ENCODE measurements around the gene SSUH2.
"Not testable (repeated sequence)": the region's sequence is repeated elsewhere in the genome, so short reads cannot be mapped to it uniquely, and the experiment has no call there.

The SSUH2 gene

DNA sequence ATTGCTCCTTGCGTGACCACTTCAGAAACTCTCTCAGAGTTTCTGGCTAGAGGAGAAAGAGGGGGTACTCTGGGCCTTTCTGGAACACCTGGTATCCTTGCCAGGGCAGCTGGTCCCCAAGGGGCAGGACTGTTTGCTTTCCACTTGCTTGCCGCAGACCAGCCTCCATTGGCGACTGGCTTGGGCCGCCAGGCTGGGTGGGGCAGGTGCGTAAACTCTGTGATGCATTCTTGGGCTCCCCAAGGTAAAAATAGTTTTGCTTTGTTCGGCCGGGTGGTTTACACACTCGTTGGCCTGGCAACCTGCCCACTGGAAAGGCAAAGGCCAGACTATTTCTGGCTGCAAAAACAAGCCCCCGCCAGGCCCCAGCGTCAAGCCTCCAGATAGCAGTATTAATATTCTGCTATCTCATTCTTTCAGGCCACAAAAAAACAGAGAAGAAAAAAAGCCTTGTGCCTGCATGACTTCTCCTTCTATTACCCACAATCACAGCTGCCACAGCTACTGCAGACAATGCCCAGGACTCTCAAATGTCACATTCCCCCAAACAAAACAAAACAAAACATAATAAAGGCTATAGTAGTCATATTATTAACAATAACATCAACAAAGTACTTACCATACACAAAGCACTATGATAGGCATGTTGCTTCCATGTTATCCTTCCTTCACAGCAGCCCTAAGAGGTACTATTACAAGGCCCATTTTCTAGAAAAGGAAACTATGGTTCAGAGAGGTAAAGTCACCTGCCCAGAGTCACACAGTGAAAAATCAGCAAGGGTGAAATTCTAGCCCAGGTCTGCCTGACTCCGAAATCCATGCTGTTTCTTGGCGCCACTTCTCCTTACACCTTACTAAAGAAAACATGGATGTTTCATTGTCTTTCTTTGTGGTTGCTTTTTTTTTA lies 14.0 kb upstream of the SSUH2 start:
- no peak for DNase-seq

DNA sequence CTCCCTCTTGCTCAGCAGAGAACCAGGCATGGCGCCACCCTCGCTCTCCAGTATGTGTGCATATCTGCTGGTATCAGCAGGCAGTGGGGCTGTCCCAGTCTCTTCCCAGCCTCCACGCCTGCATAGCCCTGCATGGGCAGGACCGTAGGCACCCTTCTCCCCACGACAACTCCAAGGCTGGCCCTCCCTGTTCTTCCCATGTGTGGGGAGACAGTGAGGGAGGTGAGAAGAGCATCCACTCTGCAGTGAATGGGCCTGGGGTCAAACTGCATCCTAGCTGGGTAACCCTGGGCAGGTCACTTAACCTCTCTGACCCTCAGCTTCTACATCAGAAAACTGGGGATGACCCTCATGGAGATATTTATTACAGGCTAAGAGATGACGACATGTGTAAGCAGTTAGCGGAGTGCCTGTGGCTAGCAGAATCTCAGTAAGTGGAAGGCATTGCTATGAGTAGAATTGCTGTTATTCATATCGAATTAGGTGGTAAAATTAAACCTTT lies 13.3 kb upstream of the SSUH2 start:
- DNase-seq, result no peak

DNA sequence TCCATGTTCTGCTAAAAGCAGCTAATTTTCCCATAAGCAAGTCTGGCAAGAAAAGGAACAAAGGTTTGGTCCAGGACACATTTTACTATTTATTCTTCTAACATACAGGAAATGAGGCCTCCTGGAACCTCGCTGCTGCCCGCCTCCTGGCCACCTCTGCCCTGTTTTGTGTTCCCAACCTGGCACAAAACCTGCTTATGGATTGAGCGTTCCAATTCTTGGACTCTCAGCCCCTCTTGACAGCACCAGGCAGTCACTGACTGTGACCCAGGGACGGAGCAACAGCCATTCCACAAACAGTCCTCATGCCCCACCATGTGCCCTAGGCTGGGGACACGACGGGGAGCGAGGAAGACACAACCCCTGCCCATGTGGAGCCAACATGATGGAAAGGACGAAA lies 11.6 kb upstream of the SSUH2 start:
- DNase-seq, result no peak

DNA sequence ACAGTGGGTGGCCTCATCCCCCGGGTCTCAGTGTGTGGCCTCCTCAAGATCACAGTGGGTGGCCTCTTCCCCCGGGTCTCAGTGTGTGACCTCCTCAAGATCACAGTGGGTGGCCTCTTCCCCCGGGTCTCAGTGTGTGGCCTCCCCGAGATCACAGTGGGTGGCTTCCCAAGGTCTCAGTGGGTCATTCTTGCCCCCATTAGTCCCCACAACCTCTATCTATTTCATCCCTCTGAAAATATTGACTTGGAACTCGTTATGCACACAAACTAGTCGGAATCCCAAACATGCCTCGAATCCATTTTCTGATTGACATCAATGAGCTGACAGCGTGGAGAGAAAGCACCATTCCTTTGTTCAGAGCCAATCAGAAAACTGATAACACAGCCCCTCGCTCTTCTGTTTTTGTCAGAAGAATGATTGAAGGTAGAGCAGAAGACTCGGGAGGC lies 10.8 kb upstream of the SSUH2 start:
- no peak for DNase-seq

DNA sequence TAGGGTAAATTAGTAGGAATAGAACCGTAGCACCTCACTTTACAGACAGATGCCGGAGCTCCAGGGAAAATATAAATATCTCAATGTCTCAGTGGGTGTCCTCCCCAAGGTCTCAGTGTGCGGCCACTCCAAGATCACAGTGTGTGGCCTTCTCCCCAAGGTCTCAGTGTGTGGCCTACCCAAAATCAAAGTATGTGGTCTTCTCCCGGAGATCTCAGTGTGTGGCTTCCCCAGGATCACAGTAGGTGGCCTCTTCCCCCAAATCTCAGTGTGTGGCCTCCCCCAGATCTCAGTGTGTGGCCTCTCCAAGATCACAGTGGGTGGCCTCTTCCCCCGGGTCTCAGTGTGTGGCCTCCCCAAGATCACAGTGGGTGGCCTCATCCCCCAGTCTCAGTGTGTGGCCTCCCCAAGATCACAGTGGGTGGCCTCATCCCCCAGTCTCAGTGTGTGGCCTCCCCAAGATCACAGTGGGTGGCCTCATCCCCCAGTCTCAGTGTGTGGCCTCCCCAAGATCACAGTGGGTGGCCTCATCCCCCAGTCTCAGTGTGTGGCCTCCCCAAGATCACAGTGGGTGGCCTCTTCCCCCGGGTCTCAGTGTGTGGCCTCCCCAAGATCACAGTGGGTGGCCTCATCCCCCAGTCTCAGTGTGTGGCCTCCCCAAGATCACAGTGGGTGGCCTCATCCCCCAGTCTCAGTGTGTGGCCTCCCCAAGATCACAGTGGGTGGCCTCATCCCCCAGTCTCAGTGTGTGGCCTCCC lies 10.2 kb upstream of the SSUH2 start:
- DNase-seq, result not testable (repeated sequence)

DNA sequence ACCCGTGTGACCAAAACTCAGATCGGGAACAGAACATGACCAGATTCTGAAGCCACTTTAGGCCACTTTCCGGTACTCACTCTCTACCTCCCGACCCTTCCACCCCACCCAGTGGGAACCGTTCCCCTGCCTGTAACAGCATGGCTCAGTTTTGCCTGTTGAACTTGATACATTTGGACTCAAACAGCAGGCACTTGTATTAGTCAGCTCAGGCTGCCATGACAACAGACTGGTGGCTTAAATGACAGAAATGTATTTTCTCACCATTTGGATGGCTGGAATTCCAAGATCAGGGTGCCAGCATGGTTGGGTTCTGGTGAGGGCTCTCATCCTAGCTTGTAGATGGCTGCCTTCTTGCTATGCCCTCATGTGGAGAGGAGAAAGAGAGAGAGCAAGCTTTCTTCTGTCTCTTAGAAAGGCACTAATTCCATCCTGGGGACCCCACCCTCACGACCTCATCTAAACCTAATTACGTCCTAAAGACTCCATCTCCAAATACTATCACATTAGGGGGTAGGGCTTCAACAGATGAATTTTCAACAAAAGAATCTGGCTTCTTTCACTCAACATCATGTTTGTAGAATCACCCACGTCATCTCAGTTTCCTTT lies 9.3 kb upstream of the SSUH2 start:
- DNase-seq, result no peak

DNA sequence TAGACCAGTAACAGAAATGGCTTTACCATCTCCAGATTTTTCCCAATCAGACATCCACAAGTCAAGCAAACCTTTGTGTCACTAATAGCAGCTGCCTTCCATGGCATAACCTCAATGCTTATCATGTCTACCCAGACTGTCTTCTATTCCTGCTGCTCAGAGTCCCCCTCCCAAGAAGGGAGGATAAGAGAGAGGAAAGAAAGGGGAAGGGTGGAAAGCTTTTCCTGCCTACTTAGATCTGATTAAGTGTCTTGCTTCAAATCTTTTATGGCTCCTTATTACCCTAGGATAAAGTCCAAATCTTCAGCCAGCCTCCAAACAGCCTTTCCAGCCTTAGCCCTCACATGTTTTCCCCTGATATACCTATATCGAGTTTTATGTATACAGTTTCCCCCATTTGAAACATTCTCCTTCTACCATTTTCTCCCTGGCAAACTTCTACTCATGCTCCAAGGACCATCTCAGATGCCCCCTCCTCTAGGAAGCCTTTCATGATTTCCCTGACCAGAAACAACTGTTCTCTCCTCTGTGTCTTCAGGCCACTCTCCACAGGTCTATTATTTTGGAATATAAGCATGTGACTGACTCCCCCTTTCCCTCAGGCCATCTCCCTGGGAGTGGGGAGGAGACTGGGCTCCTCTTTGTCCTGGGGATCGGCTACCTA lies 7.9 kb upstream of the SSUH2 start:
- DNase-seq, result no peak

DNA sequence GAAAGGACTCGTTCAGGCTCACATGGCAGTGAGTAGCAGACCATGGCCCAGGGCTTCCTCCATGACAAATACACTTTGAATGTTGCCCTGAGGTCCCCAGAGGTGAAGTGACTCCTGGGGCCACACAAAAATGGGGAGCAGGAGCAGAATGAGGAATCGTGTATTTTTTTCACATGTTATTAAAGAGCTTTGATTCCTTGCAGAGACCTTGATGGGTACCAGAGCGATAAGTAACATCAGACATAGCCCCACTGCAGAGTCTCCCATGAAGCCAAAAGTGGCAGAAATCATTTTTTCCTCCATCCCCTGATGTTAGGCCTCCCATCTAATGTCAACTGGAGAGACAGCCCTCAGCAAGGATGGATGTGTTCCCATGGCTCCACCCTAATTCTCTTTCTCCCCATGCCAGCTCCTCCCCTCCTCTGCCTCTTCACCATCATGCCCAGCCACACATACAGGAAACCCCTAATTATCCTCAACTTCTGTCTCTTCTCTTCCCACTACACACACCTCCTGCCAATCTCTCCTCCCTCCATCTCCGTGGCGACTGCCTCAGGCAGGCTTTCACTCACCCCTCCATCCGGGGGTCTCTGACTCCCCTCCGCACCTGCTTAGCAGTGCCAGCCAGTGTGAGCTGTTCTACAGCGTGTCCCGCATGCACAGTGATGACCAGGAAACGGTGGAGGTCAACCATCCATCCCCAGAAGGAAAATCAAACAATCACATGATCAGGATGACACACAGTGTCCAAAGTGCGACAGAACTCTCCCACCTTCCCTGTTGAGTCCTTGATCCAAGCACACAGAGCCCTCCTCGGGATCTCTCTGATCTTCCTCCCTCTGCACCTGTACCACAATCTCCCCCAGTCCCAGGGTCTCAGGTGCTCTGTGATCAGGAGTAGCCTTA lies 7.1 kb upstream of the SSUH2 start:
- no peak for DNase-seq

DNA sequence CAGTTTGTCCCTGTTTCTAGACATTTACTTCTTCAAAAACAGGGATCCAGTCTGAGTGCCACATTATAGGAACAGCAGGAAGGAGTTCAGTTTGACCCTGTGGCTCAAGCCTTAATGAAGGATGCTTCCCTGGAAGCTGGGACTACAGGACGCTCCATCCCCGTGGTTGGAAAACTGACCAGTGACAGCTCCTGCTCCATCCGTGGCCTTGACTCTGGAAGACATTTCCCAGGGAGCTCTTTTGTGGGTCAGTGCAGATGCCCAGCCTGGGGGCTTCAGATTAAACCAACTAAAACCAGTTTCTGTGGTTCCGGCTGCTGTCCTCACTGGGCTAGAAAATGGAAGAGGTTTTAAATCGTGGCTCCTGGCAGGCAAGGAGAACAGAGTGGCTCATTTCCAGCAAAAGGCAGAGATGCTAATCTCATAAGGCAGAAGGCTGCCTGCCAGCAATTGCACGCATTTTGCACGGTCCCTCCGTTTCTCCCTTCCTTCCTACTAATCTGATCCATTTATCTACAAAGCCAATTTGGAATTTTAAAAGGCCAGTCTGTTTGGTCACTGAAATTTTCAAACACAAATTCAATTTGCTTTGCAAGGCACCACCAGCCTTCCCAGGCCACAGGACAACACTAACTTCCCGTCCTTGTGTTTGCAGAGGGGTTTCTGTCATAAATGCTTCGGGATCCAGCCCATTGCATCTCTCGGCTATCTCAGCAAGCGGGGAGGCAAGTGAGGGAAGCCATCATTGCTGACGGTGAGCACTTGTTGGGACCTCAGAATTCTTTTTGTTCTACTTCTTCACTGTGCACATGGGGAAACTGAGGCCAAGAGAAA lies 6.2 kb upstream of the SSUH2 start:
- DNase-seq, result no peak

DNA sequence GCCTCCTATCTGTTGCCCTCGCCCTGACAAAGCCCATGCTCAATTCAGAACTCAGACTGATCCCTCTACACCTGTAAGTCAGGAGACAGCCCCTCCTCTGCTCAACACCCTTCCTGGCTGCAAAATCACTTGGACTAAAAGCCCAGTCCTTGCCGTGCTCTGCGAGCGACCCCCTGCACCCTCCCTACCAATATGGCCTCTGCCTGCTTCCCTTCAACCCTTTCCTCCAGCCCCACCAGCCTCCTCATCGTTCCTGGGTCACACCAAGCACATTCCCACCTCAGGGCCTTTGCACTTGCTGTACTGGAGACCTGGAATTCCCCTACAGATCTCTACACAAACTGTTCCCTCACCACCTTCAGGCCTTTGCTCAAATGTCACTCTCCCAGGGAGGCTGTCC lies 5.2 kb upstream of the SSUH2 start:
- no peak for DNase-seq

DNA sequence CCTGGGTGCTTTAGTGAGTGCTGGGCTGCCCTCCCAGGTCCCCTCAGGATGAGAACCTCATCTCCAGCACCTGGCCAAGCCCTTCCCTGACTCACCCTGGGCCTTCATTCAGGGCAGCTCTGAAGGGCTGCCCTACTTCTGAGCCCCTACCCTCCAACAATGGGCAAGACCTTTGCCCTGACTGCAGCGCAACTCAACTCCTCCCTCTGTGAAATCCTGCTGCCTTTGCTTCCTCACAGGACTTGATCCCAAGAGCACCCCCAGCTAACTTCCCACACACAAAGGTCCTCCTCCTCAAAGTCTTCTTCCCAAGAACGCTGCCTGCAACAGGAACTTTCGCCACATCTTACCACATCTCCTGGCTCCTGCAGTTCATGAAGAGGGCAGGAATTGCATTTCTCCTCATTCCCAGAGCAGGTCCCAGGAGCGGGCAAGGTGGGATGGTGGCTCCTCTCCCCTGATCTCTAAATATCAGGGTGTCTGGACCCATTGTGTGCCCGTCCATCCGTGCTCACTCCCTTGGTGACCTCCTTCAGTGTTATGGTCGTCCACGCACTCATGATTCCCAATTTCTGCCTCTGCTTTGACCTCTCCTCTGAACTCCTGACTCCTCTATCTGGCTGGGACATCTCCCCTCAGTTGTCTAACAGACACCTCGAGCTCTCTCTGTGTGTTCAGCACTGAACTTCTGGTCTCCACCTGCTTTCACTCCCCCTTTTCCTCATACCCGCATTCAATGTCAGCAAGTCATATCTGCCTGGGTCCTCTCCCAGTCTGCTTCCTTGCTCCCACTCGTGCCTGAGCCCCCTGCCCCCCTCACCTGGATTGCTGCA lies 4.5 kb upstream of the SSUH2 start:
- DNase-seq, result no peak

DNA sequence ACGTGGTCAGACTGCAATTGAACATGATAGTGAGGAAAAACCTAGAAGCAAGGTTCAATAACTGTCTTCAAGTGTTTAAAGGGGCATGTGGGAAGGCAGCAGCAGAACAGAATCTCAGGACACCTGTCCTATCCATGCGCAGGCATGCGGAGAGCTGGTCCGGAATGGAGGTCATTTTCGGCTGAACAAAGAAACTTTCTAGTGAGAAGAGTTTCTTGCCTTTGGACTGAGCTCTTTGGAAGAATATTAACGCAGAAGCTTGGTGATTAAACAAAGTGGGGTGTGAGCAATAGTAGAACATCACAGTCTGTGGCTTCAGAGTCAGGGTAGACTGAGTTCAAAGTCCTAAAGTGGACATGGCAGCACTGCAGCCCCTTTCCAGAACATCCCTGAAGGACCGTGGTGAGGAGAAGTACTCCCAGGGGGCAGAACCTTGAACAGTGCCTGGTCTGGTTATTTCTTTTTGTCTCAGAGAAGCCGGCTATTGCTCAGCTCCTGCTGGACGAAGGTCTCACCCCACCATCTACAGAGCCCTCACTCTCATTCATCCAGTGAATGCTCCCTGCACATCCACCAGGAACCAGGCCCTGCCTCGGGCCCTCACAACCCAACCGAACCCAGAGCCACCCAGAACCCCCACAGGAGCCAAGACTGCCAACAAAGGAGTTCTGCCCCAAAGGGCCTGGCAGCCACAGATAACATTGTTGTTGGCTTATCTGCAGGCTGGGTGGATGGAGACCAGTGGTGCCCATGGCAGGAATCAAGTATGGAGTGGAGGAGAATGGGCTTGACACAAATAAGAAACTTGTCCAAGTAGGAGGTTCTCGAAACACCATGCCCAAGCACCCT lies 2.8 kb upstream of the SSUH2 start:
- DNase-seq, result no peak

DNA sequence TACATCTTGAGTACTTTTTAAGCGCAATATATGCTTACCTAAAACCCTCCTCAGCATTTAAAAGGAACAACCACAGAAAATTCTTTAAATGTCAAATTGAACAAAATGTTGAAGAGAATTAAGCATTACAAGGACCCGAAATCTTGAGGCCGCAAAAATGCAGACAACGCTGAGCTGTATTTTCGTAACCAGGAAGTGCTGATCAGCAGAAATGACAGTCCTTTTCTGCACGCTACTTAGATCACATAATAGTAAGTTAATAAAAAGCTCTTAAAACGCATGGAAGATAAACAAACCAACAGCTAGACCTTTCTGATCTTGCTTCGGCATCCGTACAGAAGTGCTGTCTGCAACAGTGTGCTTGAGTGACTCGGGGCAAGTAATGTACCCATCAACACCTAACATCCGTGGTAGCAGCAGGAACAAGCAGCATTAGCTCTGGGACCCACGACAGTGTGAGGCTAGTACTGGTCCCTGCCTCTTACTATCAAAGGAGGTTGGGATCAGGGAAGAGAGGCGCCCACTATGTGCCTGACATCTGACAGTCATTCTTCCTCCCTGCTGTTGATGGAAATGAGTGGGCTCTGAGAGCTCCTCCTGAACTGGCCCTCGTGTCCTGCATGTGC lies 1.8 kb upstream of the SSUH2 start:
- DNase-seq, result no peak

DNA sequence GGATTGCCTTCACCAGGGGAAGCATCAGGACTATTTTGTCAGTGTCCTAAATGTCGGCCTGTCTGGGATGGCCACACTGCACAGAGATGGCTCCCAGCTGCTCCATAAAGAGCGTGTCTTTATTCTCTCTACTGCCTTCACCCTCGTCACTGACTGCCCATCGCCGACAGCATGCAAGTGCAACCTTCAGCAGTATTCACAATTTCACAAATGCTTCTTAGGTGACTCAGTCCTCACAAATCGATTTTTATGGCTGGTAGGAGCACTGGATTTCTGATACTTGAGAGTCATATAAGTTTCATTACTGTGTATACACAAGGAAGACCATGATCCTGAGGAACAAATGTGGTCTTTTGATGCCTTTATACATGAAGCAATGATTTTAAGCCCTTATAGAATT lies 1.1 kb upstream of the SSUH2 start:
- no peak for DNase-seq

DNA sequence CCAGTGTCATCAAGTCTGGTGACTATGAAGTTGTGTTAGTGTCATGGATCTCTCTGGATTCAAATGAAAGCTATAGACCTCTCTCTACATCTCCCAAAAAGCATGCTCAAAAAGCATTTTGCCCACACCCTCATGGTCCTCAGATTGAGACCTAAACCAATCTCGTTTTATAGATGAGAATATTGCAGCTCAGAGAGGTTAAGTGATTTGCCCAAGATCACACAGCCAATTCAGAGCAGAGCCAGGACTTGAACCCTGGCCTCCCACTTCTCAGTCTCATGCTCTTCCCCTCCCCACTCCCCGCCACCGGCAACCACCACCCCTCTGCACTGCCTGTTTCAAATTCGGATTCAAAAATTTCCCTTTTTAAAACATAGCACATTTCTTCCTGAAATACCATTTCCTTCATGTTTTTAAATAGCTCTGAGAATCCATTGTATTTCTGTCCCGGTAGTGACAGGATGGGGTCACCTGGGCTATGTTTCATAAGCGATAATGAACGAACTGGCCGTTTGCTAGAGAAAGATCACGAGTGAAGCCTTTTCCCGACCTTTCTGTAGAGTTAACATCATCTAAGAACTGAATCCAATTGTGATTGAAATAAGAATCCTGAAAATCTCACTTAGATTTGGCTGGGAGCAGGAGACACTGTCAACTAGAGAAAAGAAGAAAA lies 769 bp downstream of the SSUH2 start:
- DNase-seq, result no peak

DNA sequence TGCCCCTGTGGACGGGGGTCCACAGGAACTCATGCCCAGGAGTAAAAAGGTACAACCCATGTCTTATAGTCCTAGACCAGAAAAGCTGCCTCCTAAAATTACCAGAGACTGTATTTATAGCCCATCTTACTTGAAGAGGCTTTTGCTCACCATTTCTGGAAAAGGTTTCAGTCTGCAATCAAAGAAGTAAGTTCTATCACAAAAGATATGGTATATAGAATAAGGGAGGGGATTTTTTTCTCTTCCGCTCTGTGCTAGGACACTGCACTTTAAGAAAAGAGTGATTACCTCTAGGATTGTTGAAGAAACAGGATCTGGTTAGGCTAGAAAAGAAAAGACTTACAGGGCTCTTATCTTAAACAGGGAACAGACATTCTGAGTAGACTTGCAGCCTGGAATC lies 2.6 kb downstream of the SSUH2 start:
- DNase-seq, result no peak

DNA sequence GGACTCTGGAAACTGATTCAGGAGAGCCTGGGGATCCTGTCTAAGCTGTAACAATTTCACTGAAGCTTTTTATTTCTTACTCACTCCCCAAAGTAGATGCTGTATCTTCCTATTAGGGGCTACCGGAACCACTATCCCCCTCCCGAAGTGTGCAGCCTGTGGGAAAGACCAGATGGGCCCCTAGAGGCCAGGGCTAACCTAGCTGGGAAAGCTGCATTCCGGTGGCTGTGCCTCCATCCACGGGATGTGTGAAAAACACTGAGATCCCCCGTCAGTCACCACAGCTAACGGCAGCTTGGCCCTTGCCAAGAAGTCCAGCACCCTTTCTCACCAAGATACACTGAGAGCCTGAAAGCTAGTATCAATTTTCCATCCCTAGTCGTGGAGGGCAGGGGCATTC lies 3.1 kb downstream of the SSUH2 start:
- DNase-seq, result no peak

DNA sequence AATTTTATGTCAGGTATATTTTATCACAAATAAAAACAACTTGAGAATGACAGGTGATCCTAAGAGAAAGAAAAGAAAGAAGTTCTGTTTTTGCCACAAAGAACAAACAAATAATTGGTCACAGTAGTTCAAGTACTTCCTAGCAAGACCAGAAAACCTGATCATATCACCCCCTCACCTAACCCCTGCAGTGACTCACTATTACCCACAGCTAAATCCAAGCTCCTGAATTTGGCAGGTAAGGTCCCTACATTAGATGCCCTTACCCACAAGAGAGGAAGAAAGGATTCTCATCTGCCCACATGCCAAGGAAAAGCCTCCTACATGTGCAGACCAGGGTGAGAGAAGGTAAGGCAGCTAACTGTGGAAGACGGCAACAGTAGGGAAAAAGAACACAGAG lies 4.4 kb downstream of the SSUH2 start:
- no peak for DNase-seq
